ENCODE measurements around the gene PRR5L.

PRR5L gene

DNA sequence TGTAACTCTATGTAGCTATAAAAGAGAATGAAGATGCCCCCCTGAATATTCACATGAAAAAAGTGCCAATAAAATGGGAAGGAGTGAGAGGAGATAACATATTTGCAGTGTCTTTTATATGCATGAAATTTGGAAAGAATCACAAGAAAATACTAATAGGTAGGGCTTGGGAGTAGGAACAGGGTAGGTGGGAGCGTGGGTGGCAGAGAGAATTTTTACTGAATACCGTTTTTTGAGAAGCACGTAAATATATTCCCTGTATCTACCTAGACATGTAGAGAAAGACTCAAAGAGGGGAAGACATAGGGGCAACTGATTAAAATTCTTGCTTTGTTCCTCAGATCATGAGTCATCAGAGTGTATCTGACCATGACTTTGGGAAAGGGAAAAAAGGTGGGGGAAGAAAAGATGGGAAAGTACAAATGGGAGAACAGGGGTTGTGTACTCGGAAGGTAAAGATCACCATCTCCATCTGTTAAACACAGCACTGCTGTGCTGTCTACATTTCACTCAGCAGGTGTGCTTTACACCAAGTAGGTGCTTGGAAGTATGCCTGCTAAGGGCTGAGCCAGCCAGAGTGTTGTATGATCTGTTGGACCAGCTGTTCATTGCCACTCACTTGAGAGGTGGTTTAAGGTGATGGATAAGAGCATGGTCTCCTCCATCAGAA lies 16.0 kb downstream of the PRR5L start:
- TF ChIP-seq, protein P1, sequence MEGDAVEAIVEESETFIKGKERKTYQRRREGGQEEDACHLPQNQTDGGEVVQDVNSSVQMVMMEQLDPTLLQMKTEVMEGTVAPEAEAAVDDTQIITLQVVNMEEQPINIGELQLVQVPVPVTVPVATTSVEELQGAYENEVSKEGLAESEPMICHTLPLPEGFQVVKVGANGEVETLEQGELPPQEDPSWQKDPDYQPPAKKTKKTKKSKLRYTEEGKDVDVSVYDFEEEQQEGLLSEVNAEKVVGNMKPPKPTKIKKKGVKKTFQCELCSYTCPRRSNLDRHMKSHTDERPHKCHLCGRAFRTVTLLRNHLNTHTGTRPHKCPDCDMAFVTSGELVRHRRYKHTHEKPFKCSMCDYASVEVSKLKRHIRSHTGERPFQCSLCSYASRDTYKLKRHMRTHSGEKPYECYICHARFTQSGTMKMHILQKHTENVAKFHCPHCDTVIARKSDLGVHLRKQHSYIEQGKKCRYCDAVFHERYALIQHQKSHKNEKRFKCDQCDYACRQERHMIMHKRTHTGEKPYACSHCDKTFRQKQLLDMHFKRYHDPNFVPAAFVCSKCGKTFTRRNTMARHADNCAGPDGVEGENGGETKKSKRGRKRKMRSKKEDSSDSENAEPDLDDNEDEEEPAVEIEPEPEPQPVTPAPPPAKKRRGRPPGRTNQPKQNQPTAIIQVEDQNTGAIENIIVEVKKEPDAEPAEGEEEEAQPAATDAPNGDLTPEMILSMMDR (IDR thresholded peaks at IDR 0.05; ENCODE audit: insufficient read depth, low read length, poor library complexity, severe bottlenecking) = no peak
- TF ChIP-seq EZH2phosphoT487 (conservative IDR thresholded peaks at IDR 0.05; ENCODE audit: low read length) = no peak
- H3K4me3 ChIP-seq (ENCODE audit: insufficient read depth, low read length, poor library complexity, severe bottlenecking) = no peak overlapping the region
- H3K27me3 ChIP-seq (ENCODE audit: low read length) = no peaks in the 10 kb centered on the region
- H3K4me2 ChIP-seq (ENCODE audit: low read depth, low read length, poor library complexity, severe bottlenecking) = no peak overlapping the region
- H2AFZ ChIP-seq (ENCODE audit: low read depth, low read length, severe bottlenecking) = no peak overlapping the region
- H4K20me1 ChIP-seq (ENCODE audit: low read depth, low read length) = no peaks in the 10 kb centered on the region
- H3F3A ChIP-seq (ENCODE audit: insufficient read depth) = no peaks in the 10 kb centered on the region
- no peaks in the 10 kb centered on the region for H3K36me3 ChIP-seq (ENCODE audit: low read length)
- no peak overlapping the region for H3K9ac ChIP-seq (ENCODE audit: low read length)
- no peaks in the 10 kb centered on the region for H3K79me2 ChIP-seq (ENCODE audit: insufficient read depth, low read length)
- no peak overlapping the region for H3K27ac ChIP-seq (ENCODE audit: low read depth, low read length)
- no peaks in the 10 kb centered on the region for H3K9me2 ChIP-seq (replicated peaks; ENCODE audit: insufficient read depth, low read length)
- no peaks in the 10 kb centered on the region for H3K9me3 ChIP-seq (ENCODE audit: insufficient read depth, low read length)

DNA sequence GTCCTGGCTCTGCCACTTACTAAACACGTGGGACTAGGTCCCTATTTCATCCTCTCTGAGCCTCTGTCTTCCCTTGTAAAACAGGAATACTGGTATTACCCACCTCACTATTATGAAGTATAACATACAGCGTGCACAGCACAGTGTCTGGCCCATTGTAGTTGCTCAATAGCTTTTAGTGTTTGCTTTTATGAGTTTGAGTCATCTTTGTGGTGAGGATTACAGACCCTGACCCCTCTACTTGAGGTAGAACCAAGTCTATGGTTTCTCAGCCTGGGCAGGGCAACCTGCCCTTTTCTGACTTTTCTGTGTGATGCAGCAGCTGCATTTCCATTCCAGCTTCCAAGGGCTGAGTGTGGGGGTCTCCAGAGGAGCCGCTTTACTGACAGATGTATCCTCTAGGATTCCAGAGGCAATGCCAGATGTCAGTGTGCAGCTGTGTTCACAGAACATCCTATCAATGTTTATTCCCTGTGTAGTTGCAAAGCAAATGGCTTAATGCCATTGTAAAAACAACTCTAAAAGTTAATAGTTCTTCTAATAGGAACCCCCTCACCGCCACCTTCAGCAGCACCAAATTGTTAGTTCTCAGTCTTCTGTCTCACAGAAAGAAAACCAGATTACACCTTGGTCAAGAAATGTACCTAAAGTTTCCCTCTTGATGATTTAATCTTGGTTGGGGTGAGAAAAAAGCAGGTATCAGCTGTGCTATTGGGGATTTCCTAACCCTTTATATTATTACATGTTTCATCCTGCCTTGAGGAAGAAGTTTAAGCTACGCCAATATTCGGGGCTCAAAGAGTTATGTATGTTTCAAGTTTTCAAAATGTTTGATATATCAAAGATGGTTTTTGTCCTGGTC lies 16.8 kb downstream of the PRR5L start:
- H3K9me2 ChIP-seq (replicated peaks; ENCODE audit: insufficient read depth, low read length) = no peaks in the 10 kb centered on the region
- no peak overlapping the region for H2AFZ ChIP-seq (ENCODE audit: low read depth, low read length, severe bottlenecking)
- H3K9me3 ChIP-seq (ENCODE audit: insufficient read depth, low read length) = no peaks in the 10 kb centered on the region
- H4K20me1 ChIP-seq (ENCODE audit: low read depth, low read length) = no peaks in the 10 kb centered on the region
- H3K27me3 ChIP-seq (ENCODE audit: low read length) = no peaks in the 10 kb centered on the region
- no peak overlapping the region for H3K4me2 ChIP-seq (ENCODE audit: low read depth, low read length, poor library complexity, severe bottlenecking)
- H3K4me3 ChIP-seq (ENCODE audit: insufficient read depth, low read length, poor library complexity, severe bottlenecking) = no peak overlapping the region
- H3K27ac ChIP-seq (ENCODE audit: low read depth, low read length) = no peak overlapping the region
- no peaks in the 10 kb centered on the region for H3F3A ChIP-seq (ENCODE audit: insufficient read depth)
- no peaks in the 10 kb centered on the region for H3K36me3 ChIP-seq (ENCODE audit: low read length)
- no peak overlapping the region for H3K9ac ChIP-seq (ENCODE audit: low read length)
- no peaks in the 10 kb centered on the region for H3K79me2 ChIP-seq (ENCODE audit: insufficient read depth, low read length)
- no peak for TF ChIP-seq EZH2phosphoT487 (conservative IDR thresholded peaks at IDR 0.05; ENCODE audit: low read length)

DNA sequence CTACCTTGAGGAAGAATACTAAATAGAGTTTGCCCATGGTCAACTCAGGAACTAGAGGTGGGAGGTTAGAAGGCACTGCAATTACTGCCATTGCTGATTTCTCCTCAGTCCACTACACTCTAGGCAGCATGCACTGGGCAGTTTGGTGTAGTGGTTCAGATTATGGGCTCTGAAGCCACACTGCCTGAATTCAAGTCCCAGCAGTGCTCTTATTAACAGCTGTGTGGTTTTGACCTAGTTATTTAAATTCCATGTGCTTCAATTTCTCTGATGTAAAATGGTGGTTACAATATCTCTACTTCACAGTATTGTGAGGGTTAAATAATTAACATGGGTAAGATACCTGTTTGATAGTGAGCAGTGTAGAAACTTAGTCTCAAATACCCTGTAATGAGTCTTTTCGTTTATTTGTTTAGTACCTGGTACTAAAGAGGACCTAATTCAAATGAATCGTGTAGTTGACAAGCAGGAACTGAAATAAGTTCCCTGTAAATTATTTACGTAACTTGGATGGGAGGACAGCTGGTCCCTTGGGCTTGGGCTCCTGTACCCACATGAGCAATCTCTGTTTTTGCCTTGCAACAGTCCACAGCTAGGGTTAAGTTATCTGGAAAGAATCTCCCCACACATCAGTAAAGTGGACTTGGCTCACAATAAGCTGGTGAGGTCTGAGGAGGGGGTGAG lies 17.8 kb downstream of the PRR5L start:
- H3K27me3 ChIP-seq (ENCODE audit: low read length) = no peaks in the 10 kb centered on the region
- no peak overlapping the region for H3K4me2 ChIP-seq (ENCODE audit: low read depth, low read length, poor library complexity, severe bottlenecking)
- H3F3A ChIP-seq (ENCODE audit: insufficient read depth) = no peaks in the 10 kb centered on the region
- no peaks in the 10 kb centered on the region for H4K20me1 ChIP-seq (ENCODE audit: low read depth, low read length)
- no peak for TF ChIP-seq EZH2phosphoT487 (conservative IDR thresholded peaks at IDR 0.05; ENCODE audit: low read length)
- TF ChIP-seq, protein P1 (IDR thresholded peaks at IDR 0.05; ENCODE audit: insufficient read depth, low read length, poor library complexity, severe bottlenecking) = no peak
- no peaks in the 10 kb centered on the region for H3K9me3 ChIP-seq (ENCODE audit: insufficient read depth, low read length)
- H3K36me3 ChIP-seq (ENCODE audit: low read length) = no peaks in the 10 kb centered on the region
- H2AFZ ChIP-seq (ENCODE audit: low read depth, low read length, severe bottlenecking) = no peak overlapping the region
- no peaks in the 10 kb centered on the region for H3K79me2 ChIP-seq (ENCODE audit: insufficient read depth, low read length)
- no peaks in the 10 kb centered on the region for H3K9me2 ChIP-seq (replicated peaks; ENCODE audit: insufficient read depth, low read length)
- no peak overlapping the region for H3K27ac ChIP-seq (ENCODE audit: low read depth, low read length)
- H3K9ac ChIP-seq (ENCODE audit: low read length) = no peak overlapping the region
- H3K4me3 ChIP-seq (ENCODE audit: insufficient read depth, low read length, poor library complexity, severe bottlenecking) = no peak overlapping the region

Data from SU-DHL-6 (cell line).